ENCODE results near the gene SARNP. TPM values are rescaled to one million over a fixed set of nuclear protein-coding genes. Genes with fewer than 3 reads are reported as not detected.
A peak's percentile ranks its signal among the peaks of the same experiment; 100 is the strongest.

Gene SARNP
- total RNA-seq, 1 experiment from 2014 or later = 132 TPM

GRCh38 chr12:55711786-55712553 is 105.6 kb downstream of the SARNP start:
- Histone ChIP-seq H3K27me3 (no peaks in the 10 kb centered on the region; the same call in 1 of the 2 replicates), H3K36me3 (no peaks in the 10 kb centered on the region), H3K27ac (no peak overlapping the region), H3K9me3 (replicated peaks) (no peaks in the 10 kb centered on the region), H3K4me3 (no peak overlapping the region), H3K4me1 (peaks cover under 1% of the 10 kb centered on the region; the same call in 1 of the 2 replicates)
- no peak for DNase-seq

- no peak for DNase-seq
- H3K27ac ChIP-seq = no peak overlapping the region
- no peak overlapping the region for H3K4me3 ChIP-seq
Observed at GRCh38 chr12:55708695-55709233, 108.8 kb downstream of the SARNP start.

GRCh38 chr12:55707841-55708694 is 109.5 kb downstream of the SARNP start, which contains the start of gene ITGA7:
Gene ITGA7 (minus strand): TSS chr12:55707904. CDS start chr12:55707682, 222 bp downstream.
- Histone ChIP-seq H3K4me3 (peak within 1 kb of the TSS; percentile 70), H3K4me1 (peaks cover 39% of the 10 kb centered on the region), H3K36me3 (no peaks in the 10 kb centered on the region), H3K9me3 (replicated peaks) (no peaks in the 10 kb centered on the region), H3K27ac (no peak within 1 kb of the TSS), H3K27me3 (no peaks in the 10 kb centered on the region; the same call in 1 of the 2 replicates)
- DNase-seq = peak; percentile 70 to 73

More at GRCh38 chr12:55708695-55709233, 108.8 kb downstream of the SARNP start:
- Histone ChIP-seq H3K4me1 (peaks cover 32% of the 10 kb centered on the region), H3K27me3 (no peaks in the 10 kb centered on the region; the same call in 1 of the 2 replicates), H3K36me3 (no peaks in the 10 kb centered on the region), H3K9me3 (replicated peaks) (no peaks in the 10 kb centered on the region)

Other genes starting within 250 kb of the SARNP start
- gene OR2AP1, start 245.3 kb downstream of the SARNP start, total RNA-seq (2014; rRNA removed; shearing (Covaris generic)) = not detected in 2 replicates
- gene OR10P1, start 180.8 kb downstream of the SARNP start, total RNA-seq (2014; rRNA removed; shearing (Covaris generic)) = not detected in 2 replicates
- 21.8 and 27.1 TPM in 2 replicates for gene ITGA7, start 109.8 kb downstream of the SARNP start, total RNA-seq (2014; rRNA removed; shearing (Covaris generic))
- 66.7 and 76.2 TPM in 2 replicates for gene BLOC1S1, start 101.7 kb downstream of the SARNP start, total RNA-seq (2014; rRNA removed; shearing (Covaris generic))
- gene RDH5, start 97.3 kb downstream of the SARNP start, total RNA-seq (2014; rRNA removed; shearing (Covaris generic)) = 2.0 and 2.5 TPM in 2 replicates
- 598 and 676 TPM in 2 replicates for gene CD63, start 88.7 kb downstream of the SARNP start, total RNA-seq (2014; rRNA removed; shearing (Covaris generic))
- gene GDF11, start 74.6 kb downstream of the SARNP start, total RNA-seq (2014; rRNA removed; shearing (Covaris generic)) = 9.1 and 10.5 TPM in 2 replicates
- gene ORMDL2, start 317 bp upstream of the SARNP start, total RNA-seq (2014; rRNA removed; shearing (Covaris generic)) = 25.4 and 27.6 TPM in 2 replicates
- gene DNAJC14, start 11.9 kb upstream of the SARNP start, total RNA-seq (2014; rRNA removed; shearing (Covaris generic)) = 33.3 TPM in 2 replicates
- 0.91 and 1.0 TPM in 2 replicates for gene MMP19, start 25.2 kb upstream of the SARNP start, total RNA-seq (2014; rRNA removed; shearing (Covaris generic))
- 24.0 and 25.6 TPM in 2 replicates for gene PYM1, start 110.2 kb upstream of the SARNP start, total RNA-seq (2014; rRNA removed; shearing (Covaris generic))
- 3.7 and 4.4 TPM in 2 replicates for gene DGKA, start 113.4 kb upstream of the SARNP start, total RNA-seq (2014; rRNA removed; shearing (Covaris generic))
- 1.2 and 1.3 TPM in 2 replicates for gene PMEL, start 148.3 kb upstream of the SARNP start, total RNA-seq (2014; rRNA removed; shearing (Covaris generic))
- 99.6 and 106 TPM in 2 replicates for gene CDK2, start 149.1 kb upstream of the SARNP start, total RNA-seq (2014; rRNA removed; shearing (Covaris generic))
- gene RAB5B, start 156.4 kb upstream of the SARNP start, total RNA-seq (2014; rRNA removed; shearing (Covaris generic)) = 59.4 and 61.0 TPM in 2 replicates
- 10.0 and 13.2 TPM in 2 replicates for gene SUOX, start 179.6 kb upstream of the SARNP start, total RNA-seq (2014; rRNA removed; shearing (Covaris generic))
- gene IKZF4, start 203.3 kb upstream of the SARNP start, total RNA-seq (2014; rRNA removed; shearing (Covaris generic)) = 1.7 and 2.2 TPM in 2 replicates
- 229 and 271 TPM in 2 replicates for gene RPS26, start 224.2 kb upstream of the SARNP start, total RNA-seq (2014; rRNA removed; shearing (Covaris generic))

Data from SJCRH30 (cell line).